EH (cell line): ENCODE results near the gene GARRE1.
A peak's percentile ranks its signal among the peaks of the same experiment; 100 is the strongest.
"Not testable (repeated sequence)": the region's sequence is repeated elsewhere in the genome, so short reads cannot be mapped to it uniquely, and the experiment has no call there.

Source experiments
- DNase-seq: peaks from one replicate; pipeline ENCODE4 v3.0.0-alpha.2; 2015; ENCODE audit warnings: low read depth

The GARRE1 gene

DNA sequence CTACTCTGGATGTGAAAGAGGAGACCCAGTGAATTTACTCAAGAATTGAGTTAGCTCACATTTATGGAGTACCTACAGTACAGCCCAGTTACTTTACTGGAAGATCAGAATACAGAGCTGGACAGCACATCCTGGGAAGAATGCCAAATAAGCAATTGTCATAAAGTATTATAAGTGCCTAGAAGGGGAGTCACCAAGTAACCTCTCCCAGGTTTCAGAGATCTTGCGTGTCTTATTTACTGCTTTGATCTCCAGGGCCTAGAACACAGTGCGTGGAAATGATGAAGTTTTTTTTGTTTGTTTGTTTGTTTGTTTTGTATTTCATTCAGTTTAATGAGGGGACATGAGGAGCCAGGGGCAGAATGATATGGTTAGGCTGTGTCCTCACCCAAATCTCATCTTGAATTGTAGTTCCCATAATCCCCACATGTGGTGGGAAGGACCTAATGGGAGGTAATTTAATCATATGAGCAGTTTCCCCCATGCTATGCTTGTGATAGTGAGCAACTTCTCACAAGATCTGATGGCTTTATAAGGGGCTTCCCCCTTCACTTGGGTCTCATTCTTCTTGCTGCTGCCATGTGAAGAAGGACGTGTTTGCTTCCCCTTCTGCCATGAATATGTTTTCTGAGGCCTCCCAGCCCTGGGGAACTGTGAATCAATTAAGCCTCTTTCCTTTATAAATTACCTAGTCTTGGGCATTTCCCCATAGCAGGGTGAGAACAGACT lies 5.2 kb downstream of the GARRE1 start:
- DNase-seq = peak; percentile 67

DNA sequence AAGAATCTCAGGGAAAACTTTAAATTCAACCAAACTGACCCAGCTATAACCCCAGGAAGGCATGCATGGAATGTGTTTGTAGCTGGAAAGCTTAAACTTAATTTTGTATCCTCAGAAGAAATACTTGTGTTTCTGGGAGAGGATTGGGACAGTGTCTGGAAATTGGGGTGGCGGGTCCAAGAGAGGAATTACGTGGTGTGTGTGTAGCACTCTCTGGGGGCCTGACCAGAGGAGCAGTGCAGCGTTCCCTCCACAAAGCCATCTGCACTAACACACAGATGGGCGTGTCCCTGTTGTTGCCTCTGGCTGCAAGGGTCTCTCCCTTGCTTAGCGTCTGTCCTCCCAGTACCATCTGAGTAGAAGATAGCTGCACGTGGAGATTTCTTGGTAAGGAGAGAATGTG lies 6.4 kb downstream of the GARRE1 start:
- peak; percentile 68 for DNase-seq

DNA sequence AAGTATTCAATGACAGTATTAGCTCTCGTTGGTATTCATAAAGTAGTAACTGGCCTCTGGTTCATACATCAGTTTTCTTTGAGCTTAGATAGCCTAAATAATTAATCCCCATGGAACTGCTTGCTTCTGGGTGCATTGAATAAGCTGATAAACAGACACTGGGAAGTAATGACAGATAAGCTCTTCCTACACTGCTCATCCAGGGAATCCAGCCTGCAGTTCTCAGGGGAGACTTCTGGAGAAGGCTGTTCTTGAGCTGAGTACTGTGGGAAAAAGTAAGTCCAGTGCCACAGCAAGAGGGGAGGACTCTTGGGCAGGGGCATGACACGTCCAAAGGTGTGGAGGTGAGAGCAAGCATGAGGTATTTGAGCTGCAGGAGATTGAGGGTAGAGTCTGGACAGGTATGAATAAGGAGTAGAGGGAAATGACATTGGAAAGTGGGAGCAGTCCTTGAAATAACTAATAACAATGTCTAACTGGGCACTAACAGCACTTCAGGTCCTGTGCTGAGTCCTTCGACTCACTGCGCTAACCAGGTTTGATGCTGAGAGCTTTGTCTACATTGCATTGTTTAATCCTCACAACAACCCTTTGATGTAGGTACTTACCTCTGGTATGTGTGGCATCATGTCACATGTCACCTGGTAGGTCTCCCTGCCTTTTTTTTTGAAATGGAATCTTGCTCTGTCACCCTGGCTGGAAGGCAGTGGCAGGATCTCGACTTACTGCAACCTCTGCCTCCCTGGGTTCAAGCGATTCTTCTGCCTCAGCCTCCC lies 7.2 kb downstream of the GARRE1 start:
- DNase-seq = no peak

DNA sequence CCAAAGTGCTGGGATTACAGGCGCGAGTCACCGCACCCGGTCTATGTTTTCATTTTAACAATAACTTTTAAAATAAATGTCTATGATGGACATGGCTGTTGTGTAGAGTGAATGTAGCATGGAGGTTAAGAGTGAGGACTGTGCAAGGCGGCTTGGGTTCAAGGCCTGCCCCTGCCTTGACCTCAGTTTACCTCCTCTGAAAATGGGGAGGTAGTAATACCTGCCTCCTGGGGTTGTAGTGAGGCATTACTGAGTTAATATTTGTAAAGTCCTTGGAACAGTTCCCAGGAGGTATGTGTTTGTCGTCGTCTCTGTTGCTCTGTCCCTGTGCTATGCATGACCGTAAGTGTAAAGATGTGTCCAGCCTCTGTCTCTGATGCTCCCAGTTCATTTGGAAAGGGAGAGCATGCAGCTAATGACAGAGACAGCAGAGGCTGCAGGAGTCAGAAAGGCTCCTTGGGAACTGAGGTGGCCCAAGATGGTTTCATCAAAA lies 9.4 kb downstream of the GARRE1 start:
- no peak for DNase-seq

DNA sequence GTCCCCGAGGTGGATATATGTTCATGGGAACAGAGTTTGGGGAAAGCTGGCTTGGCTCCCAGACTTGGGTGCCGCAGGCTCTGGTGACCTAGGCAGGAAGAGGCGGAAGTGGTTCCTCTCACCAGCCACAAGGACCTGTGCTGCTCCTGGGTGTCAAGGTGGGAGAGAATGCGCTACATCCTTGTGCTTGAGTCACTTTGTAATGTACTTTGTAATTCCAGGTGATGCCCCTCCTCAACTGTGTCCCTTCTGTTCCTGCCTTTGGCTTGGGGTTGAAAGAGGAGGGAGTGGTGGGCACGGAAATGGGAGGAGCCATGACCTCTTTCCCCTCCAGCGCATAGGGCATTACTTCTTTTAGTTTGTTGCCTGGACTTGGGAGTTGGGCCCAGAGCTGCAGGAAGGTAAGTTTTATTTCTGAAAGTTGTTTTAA lies 10.9 kb downstream of the GARRE1 start:
- DNase-seq = peak; percentile 11

DNA sequence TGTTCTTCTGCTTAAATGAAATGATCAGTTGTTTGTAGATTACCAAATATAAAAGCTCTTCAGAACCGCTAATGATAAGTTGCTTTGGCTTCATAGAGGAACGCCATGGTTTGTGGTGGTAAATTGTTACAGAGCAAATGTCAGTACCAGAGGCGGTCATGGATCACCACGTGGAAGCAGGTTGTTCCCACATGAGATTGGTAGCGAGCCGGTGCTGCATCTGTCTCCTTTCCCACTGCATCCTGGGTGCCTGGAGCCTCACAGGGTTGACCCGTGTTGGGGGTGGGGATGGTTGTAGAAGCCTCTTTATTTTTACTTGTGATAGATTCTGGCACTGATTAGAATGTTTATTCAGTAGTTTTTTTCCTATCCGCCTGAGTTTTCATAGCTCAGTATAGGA lies 14.7 kb downstream of the GARRE1 start:
- DNase-seq = no peak

DNA sequence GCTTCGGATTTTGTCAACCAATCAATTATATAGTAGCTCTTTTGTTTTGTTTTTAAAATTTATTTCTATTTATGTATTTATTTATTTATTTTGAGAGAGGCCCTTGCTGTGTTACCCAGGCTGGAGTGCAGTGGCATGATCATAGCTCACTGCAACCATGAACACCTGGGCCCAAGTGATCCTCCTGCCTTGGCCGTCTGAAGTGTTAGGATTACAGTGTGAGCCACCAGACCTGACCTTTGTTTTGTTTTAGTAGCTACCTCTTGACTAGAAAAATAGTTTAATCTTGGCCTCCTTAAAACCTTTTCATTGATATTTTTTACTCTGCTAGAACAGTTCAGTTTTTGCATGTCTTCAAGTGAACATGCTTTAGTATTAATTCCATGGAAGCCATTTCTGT lies 15.1 kb downstream of the GARRE1 start:
- no peak for DNase-seq

DNA sequence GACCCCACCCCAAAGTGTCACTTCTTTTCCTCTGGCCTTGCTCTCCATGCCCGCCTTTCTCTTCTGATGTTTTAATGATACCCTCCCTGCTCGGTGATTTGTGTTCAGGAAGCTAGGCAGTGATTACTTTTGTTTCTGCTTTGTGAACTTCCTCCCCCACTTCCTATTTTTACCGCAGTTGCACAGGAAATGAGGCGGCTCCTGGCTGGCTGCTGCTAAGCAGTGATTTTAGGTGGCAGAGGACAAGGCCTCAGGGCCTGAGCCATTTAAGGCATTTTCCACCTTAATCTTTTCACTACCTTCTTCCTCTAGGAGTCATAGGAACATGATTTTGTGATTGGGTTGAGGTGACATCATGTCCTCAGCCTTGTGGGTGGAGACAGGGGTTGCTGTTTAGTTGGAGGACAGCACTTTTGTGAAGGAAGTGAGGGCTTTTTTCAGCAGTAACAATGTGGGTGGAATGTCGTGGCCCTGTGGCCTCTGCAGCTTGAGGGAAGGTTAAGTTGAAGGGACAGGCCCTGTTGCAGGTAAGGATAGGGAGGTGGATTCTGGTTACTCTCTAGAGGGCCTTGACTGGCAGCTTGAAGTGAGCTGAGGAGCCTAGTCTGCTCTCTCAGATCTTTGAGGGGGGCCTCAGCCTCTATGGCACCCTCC lies 15.7 kb downstream of the GARRE1 start:
- DNase-seq = peak; percentile 90

DNA sequence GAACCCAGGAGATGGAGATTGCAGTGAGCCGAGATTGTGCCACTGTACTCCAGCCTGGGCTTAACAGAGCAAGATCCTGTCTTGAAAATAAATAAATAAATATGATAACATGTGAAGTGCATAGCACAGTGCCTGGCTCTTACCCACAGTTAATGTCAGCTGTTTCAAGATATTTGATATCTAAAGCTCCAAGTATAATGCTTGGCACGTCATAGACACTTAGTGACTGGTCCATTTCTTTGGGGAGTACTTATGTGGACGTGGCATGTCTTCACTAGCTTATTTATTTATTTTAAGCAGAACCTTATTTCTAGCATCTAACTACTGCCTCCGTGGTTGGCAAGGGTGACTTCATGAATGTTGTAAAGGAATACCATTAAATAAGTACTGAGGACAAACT lies 18.8 kb downstream of the GARRE1 start:
- peak; percentile 7 for DNase-seq

DNA sequence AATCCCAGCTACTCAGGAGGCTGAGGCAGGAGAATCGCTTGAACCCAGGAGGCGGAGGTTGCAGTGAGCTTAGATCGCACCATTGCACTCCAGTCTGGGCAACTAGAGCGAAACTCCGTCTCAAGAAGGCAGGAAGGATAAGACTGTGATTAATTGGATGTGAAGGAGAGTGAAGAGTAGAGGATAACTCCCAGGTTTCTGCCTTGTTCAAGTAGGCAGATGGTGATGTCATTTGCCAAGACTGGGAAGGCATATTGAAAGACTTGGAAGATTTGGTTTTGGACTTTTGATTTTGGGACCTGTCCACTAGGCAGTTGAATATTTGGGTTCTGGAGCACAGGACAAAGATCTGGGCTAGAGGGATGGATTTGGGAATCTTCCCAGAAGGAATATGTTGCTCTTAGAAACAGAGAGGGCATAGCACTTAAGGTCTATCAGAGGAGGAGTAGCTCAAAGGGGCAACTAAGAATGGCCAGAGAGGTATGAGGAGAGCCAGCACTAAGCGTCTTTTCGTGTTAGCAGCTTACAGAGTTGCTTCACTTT lies 20.0 kb downstream of the GARRE1 start:
- DNase-seq = no peak

DNA sequence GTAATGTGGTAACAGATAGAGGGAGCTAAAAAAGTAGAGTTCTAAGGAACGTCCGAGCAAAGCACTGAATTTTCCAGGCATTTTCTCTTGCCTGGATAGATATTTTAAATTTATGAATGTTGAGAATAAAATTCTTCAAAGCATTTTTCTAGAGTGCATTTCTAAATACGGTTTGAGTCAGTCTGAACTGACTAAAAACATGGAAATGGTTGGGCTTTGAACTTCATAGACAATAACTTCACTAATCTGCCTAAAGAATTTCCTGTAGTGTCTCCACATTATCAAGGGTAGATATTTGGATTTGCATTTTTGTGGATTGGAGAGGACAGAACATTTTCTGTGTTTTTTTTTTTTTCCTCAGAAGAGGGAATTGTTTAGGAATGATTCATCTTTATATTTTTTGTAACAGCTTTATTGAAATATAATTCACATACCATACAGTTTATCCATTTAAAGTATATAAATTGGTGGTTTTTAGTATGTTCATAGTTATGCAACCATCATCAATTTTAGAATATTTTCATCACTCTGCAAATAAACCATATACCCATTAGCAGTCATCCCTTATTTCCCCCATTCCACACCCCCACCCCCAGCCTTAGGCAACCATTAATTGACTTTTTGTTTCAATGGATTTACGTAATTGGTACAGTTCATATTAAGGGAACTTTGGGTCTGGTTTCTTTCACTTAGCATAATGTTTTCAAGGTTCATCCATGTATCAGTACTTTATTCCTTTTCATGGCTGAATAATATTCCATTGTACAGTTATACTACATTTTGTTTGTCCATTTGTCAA lies 20.7 kb downstream of the GARRE1 start:
- peak; percentile 97 for DNase-seq

DNA sequence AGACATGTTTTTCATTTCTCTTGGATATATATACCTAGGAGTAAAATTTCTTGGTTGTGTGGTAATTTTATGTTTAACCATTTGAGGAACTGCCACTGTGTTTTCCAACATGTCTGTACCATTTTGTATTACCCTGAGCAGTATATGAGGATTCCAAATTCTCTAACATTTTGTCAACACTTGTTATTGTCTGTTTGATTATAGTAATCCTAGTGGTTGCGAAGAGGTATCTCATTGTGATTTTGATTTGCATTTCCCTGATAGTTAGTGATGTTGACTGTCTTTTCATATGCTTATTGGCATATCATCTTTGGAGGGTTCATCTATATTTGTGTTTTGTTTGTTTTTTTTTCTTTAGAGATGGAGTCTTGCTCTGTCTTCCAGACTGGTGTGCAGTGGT lies 21.4 kb downstream of the GARRE1 start:
- no peak for DNase-seq

DNA sequence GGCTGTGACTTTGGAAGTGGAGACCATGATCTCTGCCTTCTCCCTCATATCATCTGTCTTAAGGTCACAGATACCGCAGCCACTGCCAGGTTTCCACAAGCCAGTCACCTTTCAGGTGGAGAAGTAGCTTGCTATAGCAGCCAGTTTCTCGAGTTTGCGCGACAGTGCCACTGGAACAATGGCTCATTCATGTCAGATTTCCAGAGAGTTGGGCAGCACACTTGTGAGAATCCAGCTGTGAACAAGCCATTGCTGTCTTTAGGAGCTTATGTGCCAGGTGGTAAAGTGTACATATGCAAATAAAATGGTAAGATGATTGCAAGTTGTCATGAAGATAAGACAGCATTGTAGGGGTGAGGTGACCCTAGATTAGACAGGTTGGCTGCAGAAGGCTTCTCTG lies 22.3 kb downstream of the GARRE1 start:
- DNase-seq = no peak

DNA sequence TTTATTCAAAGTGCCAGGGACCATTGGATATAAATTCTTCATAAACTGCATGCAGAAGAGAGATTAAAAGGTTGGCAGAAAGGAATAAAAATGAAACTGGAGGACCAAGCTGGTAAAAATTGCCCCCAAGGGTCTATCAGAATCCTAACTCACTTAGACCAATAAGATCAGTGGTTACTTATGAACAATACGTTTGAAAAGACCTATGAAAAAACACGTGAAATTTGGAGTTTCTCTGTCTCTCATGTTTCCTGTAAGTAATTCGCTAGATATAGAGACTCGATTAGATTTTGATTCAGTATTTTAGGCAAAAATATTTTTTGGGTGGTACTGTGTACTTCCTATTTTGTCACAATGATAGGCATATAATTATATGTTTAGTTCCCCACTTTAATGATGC lies 22.9 kb downstream of the GARRE1 start:
- no peak for DNase-seq

DNA sequence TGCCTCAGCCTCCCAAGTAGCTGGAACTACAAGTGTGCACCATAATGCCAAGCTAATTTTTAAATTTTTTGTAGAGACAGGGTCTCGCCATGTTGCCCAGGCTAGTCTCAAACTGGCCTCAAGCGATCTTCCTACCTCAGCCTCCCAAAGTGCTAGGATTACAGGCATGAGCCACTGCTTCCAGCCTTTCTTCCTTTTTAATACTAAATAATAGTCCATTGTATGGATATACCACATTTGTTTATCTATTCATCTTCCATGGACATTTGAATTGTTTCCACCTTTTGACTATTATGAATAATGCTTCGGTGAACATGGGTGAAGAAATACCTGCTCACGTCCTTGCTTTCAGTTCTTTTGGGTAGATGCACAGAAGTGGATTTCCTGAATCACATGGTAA lies 24.4 kb downstream of the GARRE1 start:
- DNase-seq = no peak

DNA sequence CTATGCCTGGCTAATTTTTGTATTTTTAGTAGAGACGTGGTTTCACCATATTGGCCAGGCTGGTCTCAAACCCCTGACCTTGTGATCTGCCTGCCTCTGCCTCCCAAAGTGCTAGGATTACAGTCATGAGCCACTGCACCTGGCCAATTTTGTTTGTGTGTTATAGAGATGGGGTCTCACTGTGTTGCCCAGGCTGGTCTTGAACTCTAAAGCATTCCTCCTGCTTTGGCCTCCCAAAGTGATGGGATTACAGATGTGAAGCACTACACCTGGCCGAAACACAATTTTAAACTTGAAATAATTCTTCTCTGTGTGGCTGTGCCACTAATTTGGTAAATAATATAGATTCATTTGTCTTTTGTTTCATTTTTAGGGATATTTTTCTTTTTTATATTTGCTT lies 27.1 kb downstream of the GARRE1 start:
- DNase-seq = not testable (repeated sequence)

DNA sequence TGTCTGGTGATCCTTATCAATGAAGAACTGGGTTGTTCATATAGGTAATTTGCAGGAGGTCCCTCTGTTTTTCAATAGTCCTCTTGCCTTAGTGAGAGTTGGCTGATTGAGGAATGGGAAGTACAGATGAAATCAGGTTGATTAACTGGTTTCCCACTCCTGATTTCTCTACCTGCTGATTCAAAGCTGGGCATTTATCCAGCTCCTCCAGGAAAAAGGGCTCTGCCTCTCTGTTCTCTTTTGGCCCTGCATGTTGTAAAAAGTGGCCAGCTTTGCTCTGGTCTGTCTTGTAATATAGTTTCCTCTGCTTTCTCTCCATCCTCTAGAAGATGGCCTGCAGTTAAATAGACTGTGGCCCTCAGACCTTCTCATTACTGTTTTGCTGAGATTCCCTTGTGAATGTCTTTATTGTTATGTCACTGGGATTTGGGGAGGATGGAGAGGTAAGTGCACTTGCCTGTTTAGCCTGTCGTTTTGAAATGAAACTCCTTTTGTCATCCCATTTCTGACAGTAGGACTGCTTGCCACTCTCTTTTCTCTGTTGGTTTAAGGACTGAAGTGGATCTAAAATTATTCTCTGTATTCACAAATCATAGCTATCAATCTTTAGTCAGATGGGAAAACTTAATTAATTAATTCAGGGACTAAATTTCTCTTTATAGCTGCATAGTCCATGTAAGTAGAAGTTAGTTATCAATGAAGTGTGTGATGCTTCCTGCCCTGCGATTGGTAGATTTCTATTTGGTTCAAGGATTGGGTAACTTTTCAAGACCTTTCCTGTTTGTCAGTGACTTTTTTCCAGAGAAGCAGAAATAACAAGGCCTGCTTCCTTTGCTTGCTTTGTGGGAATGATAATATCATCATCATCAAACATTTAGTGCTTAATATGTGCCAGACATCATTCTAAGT lies 28.5 kb downstream of the GARRE1 start:
- DNase-seq = no peak

DNA sequence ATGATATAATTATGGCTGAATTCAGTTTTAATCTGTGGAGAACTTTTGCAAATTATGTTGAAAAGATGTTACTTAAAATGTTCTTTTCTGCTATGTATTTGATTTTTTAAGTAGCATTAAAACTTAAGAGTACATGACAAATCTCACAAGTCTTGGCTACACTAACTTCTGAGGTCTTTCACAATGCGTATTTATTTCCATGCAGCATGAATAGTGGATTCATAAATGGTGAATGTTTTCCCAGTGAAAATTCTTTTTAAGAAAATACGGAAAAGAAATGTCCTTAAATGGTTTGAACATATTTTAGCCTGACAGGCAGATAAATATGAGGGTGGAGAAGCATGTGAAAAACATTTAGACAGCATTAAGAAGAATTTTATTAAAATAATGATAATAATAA lies 30.2 kb downstream of the GARRE1 start:
- no peak for DNase-seq

DNA sequence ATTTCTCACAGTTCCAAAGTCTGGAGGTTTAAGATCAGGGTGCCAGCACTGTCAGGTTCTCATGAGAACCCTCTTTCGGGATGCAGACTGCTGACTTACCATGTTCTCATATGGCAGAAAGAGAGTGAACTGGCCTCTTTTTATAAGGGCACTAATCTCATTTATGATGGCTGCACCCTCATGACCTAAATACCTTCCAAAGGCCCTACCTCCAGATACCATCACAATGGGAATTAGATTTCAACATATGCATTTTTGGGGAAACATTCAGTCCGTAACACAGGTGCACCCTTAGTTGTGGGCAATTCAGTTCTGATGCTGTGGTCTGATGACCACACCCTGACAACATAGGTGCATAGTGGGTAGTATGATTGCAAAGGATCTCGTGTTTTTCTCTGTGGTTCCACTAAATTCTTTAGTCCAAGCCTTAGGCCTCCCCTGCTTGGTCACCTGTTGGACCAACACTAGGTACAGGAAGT lies 33.3 kb downstream of the GARRE1 start:
- no peak for DNase-seq

DNA sequence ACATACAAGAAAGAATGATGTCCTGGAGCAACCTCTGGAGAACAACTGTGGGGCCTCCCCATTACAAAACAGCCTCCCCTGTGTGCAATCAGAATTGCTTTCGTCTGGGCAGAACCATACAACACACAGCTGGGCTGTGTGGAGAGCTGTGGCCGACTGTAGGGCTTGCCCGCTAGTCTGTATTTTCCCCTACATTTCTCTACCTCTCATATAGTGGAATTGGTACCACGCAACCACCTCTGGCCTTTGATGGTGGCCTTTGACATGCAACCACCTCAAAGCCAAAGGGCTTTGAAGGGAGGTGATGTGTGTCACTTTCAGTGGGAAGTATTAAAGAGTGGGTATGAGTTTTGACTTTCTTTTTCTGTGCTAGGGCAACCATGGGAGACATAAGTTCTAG lies 34.0 kb downstream of the GARRE1 start:
- no peak for DNase-seq

DNA sequence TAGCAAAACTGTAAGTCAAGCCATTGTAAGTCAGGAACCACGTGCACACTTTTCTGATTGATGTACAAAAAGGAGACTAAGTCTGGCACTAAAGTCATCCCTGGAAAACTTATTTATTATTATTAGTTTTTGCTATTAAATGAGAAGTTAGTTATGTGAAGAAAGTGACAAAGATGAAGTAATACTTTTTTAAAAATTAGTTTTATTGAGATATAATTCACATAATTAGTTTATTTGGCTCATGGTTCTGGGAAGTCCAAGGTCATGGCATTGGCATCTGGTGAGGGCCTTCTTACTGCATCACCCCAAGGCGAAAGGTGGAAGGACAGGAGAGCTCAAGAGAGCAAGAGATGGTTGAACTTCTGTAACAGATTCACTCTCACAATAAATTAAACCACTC lies 36.9 kb downstream of the GARRE1 start:
- DNase-seq = no peak
